RWPE2 (cell line): ENCODE measurements around the gene ZNF518A.

Experiments used
- ATAC-seq: fragments of 200-7000 bp; cut with Tn5 transposase; 3 replicates; pipeline ENCODE4 v1.9.1; 2021; ENCODE audit warnings: low read depth
- DNase-seq: peaks from one replicate; pipeline ENCODE4 v3.0.0-alpha.2; 2020; ENCODE audit warnings: low spot score
- H3K27ac ChIP-seq: fragments of 450-650 bp; 2 replicates; pipeline ENCODE4 v1.5.1; 2017; ENCODE audit warnings: mild to moderate bottlenecking; ENCODE audit not compliant: poor library complexity, severe bottlenecking
- H3K27me3 ChIP-seq: fragments of 250-450 bp; sonication (Bioruptor Pico); 2 replicates; pipeline ENCODE4 v1.5.1; 2021; ENCODE audit warnings: mild to moderate bottlenecking, moderate library complexity; ENCODE audit not compliant: insufficient read depth, poor library complexity, severe bottlenecking
- H3K36me3 ChIP-seq: fragments of 250-450 bp; sonication (Bioruptor Pico); 2 replicates; pipeline ENCODE4 v1.5.1; 2020; ENCODE audit warnings: low read depth, mild to moderate bottlenecking, moderate library complexity
- H3K4me1 ChIP-seq: fragments of 250-450 bp; sonication (Bioruptor Pico); 2 replicates; pipeline ENCODE4 v1.5.1; 2021; ENCODE audit warnings: mild to moderate bottlenecking, moderate library complexity; ENCODE audit not compliant: insufficient read depth, poor library complexity, severe bottlenecking
- H3K4me3 ChIP-seq: fragments of 250-450 bp; sonication (Bioruptor Pico); 2 replicates; pipeline ENCODE4 v1.5.1; 2021; ENCODE audit warnings: mild to moderate bottlenecking, moderate library complexity; ENCODE audit not compliant: severe bottlenecking
- H3K9me3 ChIP-seq: fragments of 250-450 bp; sonication (Bioruptor Pico); 2 replicates; pipeline ENCODE4 v1.5.1; 2021; ENCODE audit warnings: mild to moderate bottlenecking, moderate library complexity; ENCODE audit not compliant: severe bottlenecking
- CTCF ChIP-seq: fragments of 450-650 bp; IDR thresholded peaks from one replicate; pipeline ENCODE4 v1.5.1; 2017; ENCODE audit warnings: mild to moderate bottlenecking, moderate library complexity; ENCODE audit not compliant: poor library complexity, severe bottlenecking

ZNF518A gene

DNA sequence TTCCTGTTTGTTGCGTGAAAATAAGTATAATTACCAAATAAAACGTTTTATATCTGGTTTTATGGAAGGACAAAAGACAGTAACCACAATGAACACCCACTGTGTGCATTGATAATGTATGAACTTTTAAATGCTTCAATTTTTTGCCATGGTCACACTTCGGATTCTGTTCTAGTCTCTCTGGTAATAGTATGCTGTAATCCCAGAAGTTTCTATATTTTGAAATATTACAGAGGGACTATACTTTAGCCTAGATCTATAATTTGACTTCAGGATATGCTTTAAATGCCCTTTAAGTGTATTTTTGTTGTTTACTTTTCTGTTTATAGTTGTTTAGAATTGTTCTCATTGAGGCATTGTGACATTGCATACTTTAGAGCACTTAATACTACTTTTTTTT, 1.5 kb downstream of the ZNF518A start:
- Histone ChIP-seq H3K4me1 (peaks cover 32% of the 10 kb centered on the region), H3K27ac (no peak overlapping the region), H3K27me3 (no peaks in the 10 kb centered on the region), H3K36me3 (peaks cover 39% of the 10 kb centered on the region), H3K4me3 (peak overlapping the region; percentile 87), H3K9me3 (no peaks in the 10 kb centered on the region)
- no peak for ATAC-seq
- TF ChIP-seq CTCF = no peak
- no peak for DNase-seq

- ATAC-seq (peak; percentile 52), DNase-seq (no peak)
- Histone ChIP-seq H3K4me1 (peaks cover 32% of the 10 kb centered on the region), H3K4me3 (no peak overlapping the region), H3K9me3 (no peaks in the 10 kb centered on the region), H3K36me3 (peaks cover 50% of the 10 kb centered on the region), H3K27me3 (no peaks in the 10 kb centered on the region), H3K27ac (no peak overlapping the region)
- no peak for TF ChIP-seq CTCF
Measured at GRCh38 chr10:96133135-96133534, 3.0 kb downstream of the ZNF518A start.

GRCh38 chr10:96136810-96137209, 6.7 kb downstream of the ZNF518A start:
- no peak overlapping the region for H3K27ac ChIP-seq
- ATAC-seq (no peak), DNase-seq (no peak)
- H3K27me3 ChIP-seq = no peaks in the 10 kb centered on the region
- H3K36me3 ChIP-seq = peaks cover 54% of the 10 kb centered on the region
- no peaks in the 10 kb centered on the region for H3K9me3 ChIP-seq
- H3K4me1 ChIP-seq = peaks cover 16% of the 10 kb centered on the region
- H3K4me3 ChIP-seq = no peak overlapping the region
- TF ChIP-seq CTCF = no peak

DNA sequence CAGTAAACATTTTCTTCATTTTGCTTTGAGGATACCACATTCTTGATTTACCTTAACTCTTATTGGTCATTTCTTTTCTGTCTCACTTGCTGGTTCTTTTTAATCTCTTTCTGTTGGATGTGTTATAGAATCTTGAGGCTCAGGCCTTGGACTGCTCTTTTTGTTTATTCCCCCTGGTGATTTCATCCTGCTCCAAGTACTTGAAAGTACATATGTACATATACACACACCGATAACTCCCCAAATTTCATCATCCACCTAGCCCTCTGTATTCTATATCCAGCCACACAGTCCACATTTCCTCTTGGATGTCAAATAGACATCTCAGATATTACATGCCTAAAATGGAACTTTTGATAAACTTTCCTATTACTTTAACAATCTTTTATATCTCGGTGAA, 7.5 kb downstream of the ZNF518A start:
- Histone ChIP-seq H3K36me3 (peaks cover 60% of the 10 kb centered on the region), H3K27ac (no peak overlapping the region), H3K4me3 (no peak overlapping the region), H3K9me3 (no peaks in the 10 kb centered on the region), H3K27me3 (no peaks in the 10 kb centered on the region), H3K4me1 (peaks cover 8% of the 10 kb centered on the region)
- DNase-seq = no peak
- no peak for TF ChIP-seq CTCF
- ATAC-seq = no peak

GRCh38 chr10:96138102-96138501, 8.0 kb downstream of the ZNF518A start:
- no peak for DNase-seq
- Histone ChIP-seq H3K27ac (no peak overlapping the region), H3K4me1 (peaks cover 3% of the 10 kb centered on the region), H3K4me3 (no peak overlapping the region), H3K27me3 (no peaks in the 10 kb centered on the region), H3K36me3 (peaks cover 58% of the 10 kb centered on the region), H3K9me3 (no peaks in the 10 kb centered on the region)
- ATAC-seq = no peak
- no peak for TF ChIP-seq CTCF
